ENCODE data around the gene GNG4. TPM values are rescaled to one million over a fixed set of nuclear protein-coding genes. Genes with fewer than 3 reads are reported as not detected.

GNG4 gene
- total and polyA plus RNA-seq, 2 of the 4 experiments (the other 2 are of a cell fraction), result 0.18 to 0.29 TPM

- Histone ChIP-seq H2BK120ac (ENCODE audit: low read depth, low read length) (no peak overlapping the region), H3K79me1 (ENCODE audit: low read depth in 1 of 2, low read length in 2 of 2) (no peaks in the 10 kb centered on the region), H2BK20ac (ENCODE audit: low read depth, low read length) (no peak overlapping the region), H3K4me3 (ENCODE audit: insufficient read depth, low read depth, low read length) (no peak overlapping the region), H3K4me2 (ENCODE audit: low read depth, low read length) (no peak overlapping the region), H3K4me1 (ENCODE audit: control insufficient read depth, insufficient read depth, low read length) (peaks cover 10% of the 10 kb centered on the region), H4K91ac (ENCODE audit: insufficient read depth, low read depth, low read length) (no peak overlapping the region), H2AK5ac (ENCODE audit: low read depth, low read length) (no peak overlapping the region), H3K23ac (ENCODE audit: low read depth, low read length) (no peak overlapping the region), H3K14ac (replicated peaks; ENCODE audit: low read depth, low read length) (no peak overlapping the region), H4K20me1 (ENCODE audit: insufficient read depth, low read length) (no peaks in the 10 kb centered on the region), H3K9me3 (ENCODE audit: control insufficient read depth, insufficient read depth, low read length) (no peaks in the 10 kb centered on the region), H2AK9ac (replicated peaks; ENCODE audit: low read depth, low read length, poor library complexity) (no peak overlapping the region), H3K27me3 (ENCODE audit: control insufficient read depth, insufficient read depth, low read length) (no peaks in the 10 kb centered on the region; the same call in 1 of the 2 replicates), H3K18ac (ENCODE audit: low read depth, low read length) (no peak overlapping the region), H3K36me3 (ENCODE audit: control insufficient read depth, insufficient read depth, low read length) (no peaks in the 10 kb centered on the region), H3K9me1 (ENCODE audit: insufficient read depth, low read length) (peaks cover 7% of the 10 kb centered on the region; the same call in 1 of the 2 replicates), H2AFZ (replicated peaks; ENCODE audit: low read length, poor library complexity) (no peak overlapping the region), H2BK15ac (ENCODE audit: low read depth, low read length) (no peak overlapping the region), H4K8ac (ENCODE audit: low read depth in 2 of 2, low read length in 2 of 2) (no peak overlapping the region), H4K5ac (ENCODE audit: low read depth, low read length) (no peak overlapping the region), H3K4ac (ENCODE audit: low read depth, low read length) (no peak overlapping the region), H3K9ac (ENCODE audit: low read depth, low read length) (no peak overlapping the region), H3K56ac (ENCODE audit: extremely low read depth, insufficient read depth, low read length) (no peak overlapping the region), H3K27ac (ENCODE audit: insufficient read depth, low read length) (no peak overlapping the region), H2BK5ac (ENCODE audit: low read depth, low read length, poor library complexity, severe bottlenecking) (no peak overlapping the region)
- TF ChIP-seq CHD1 (IDR thresholded peaks at IDR 0.05; ENCODE audit: low read depth, low read length), result no peak
- no peak for TF ChIP-seq BHLHE40 (IDR thresholded peaks at IDR 0.05; ENCODE audit: low read depth, low read length)
- no peak for TF ChIP-seq MXI1 (IDR thresholded peaks at IDR 0.05; ENCODE audit: borderline replicate concordance, low read depth, low read length)
- no peak for TF ChIP-seq RFX5 (IDR thresholded peaks at IDR 0.05; ENCODE audit: low read depth, low read length)
- TF ChIP-seq POLR2A (IDR thresholded peaks at IDR 0.05; ENCODE audit: low read depth, low read length), result no peak
- TF ChIP-seq RCOR1 (IDR thresholded peaks at IDR 0.05; ENCODE audit: insufficient replicate concordance, low read length), result no peak
- no peak for TF ChIP-seq CEBPB (IDR thresholded peaks at IDR 0.05; ENCODE audit: low read depth, low read length)
- no peak for TF ChIP-seq FOS (IDR thresholded peaks at IDR 0.05; ENCODE audit: low read depth, low read length)
- no peak for TF ChIP-seq MAFK (IDR thresholded peaks at IDR 0.05; ENCODE audit: low read depth, low read length)
- TF ChIP-seq RAD21 (IDR thresholded peaks at IDR 0.05; ENCODE audit: low read length), result no peak
- no peak for TF ChIP-seq SMC3 (IDR thresholded peaks at IDR 0.05; ENCODE audit: low read depth, low read length)
- TF ChIP-seq MAZ (IDR thresholded peaks at IDR 0.05; ENCODE audit: borderline replicate concordance, low read depth, low read length), result no peak
- no peak for TF ChIP-seq NFE2L2 (IDR thresholded peaks at IDR 0.05; ENCODE audit: low read depth, low read length)
- no peak for TF ChIP-seq CTCF (conservative IDR thresholded peaks at IDR 0.05; ENCODE audit: low read depth, low read length)
- TF ChIP-seq ELK1 (IDR thresholded peaks at IDR 0.05; ENCODE audit: borderline replicate concordance, low read depth, low read length), result no peak
- TF ChIP-seq USF2 (IDR thresholded peaks at IDR 0.05; ENCODE audit: low read depth, low read length), result no peak
- DNase-seq, result no peak
- dilution Hi-C loops (cut with HindIII; ENCODE audit: low sequenced_read_pairs, unreplicated experiment), result no loop called here
- 80% methylated on average over 1 of the region's 7 CpGs; no CpG with 5 or more reads in 1 of the 2 experiments for WGBS, 2 experiments (ENCODE audit: extremely low coverage in 2 of 2, insufficient read length in 1 of 2)
- in situ Hi-C loops (cut with MboI; ENCODE audit: low sequenced_read_pairs), result no loop called here
- no peak for ATAC-seq (ENCODE audit: low read depth)
- intact Hi-C loops (cut with micrococcal nuclease), result no loop called here
- CTCF ChIA-PET, result interaction anchor here (1.0 to 1.4 kb wide), 2 partner anchors 16 to 357 kb away, joined by 4 to 5 read pairs; no protein-coding TSS in a partner anchor
- no TSS peak for BruUV-seq (replicated peaks)
- POLR2A ChIA-PET (ENCODE audit: unreplicated experiment), result interaction anchor here (0.6 kb wide), 1 partner anchor 150 kb away, joined by 3 read pairs; no protein-coding TSS in a partner anchor
These were observed 35.1 kb downstream of the GNG4 start for GRCh38 chr1:235614442-235614954.
